Heart right ventricle (tissue), 16 donors: ENCODE results near the gene MYH14. TPM values are rescaled to one million over a fixed set of nuclear protein-coding genes. Genes with fewer than 3 reads are reported as not detected.

Source experiments
- ATAC-seq, 8 donors: fragments of 200-7000 bp; cut with Tn5 transposase; one replicate each; pipeline ENCODE4 v1.9.1; 2020; ENCODE audit warnings: mild to moderate bottlenecking in 8 of 8, moderate library complexity in 8 of 8, moderate number of reproducible peaks in 1 of 8
- DNase-seq, 2 donors: peaks; one replicate each; pipeline ENCODE4 v3.0.0-alpha.2; 2020
- H3K27ac ChIP-seq, 10 donors: fragments of 200-600 bp; sonication (generic) in 2 of 10; one replicate each; pipeline versions ENCODE4 v1.5.0 to v1.8.0; 2020 to 2022; ENCODE audit warnings: mild to moderate bottlenecking in 3 of 10
- H3K27me3 ChIP-seq, 7 donors: fragments of 200-600 bp; one replicate each; pipeline ENCODE4 v1.8.0; 2021 to 2022; ENCODE audit warnings: mild to moderate bottlenecking in 2 of 7
- H3K36me3 ChIP-seq, 9 donors: fragments of 200-600 bp; sonication (generic) in 1 of 9; one replicate each; pipeline versions ENCODE4 v1.5.0 to v1.8.0; 2020 to 2022; ENCODE audit warnings: mild to moderate bottlenecking in 2 of 9
- H3K4me1 ChIP-seq, 9 donors: fragments of 200-600 bp; sonication (generic) in 1 of 9; one replicate each; pipeline versions ENCODE4 v1.5.0 to v1.8.0; 2020 to 2022; ENCODE audit warnings: mild to moderate bottlenecking in 4 of 9
- H3K4me3 ChIP-seq, 10 donors: fragments of 200-600 bp; sonication (generic) in 2 of 10; one replicate each; pipeline versions ENCODE4 v1.5.0 to v1.8.0; 2020 to 2022; ENCODE audit warnings: mild to moderate bottlenecking in 7 of 10, moderate library complexity in 2 of 10
- H3K9me3 ChIP-seq, 11 donors: fragments of 200-600 bp in 10 of 11; sonication (generic) in 2 of 11; one replicate each; pipeline versions ENCODE4 v1.5.0 to v1.8.0; 2013 to 2022; ENCODE audit warnings: mild to moderate bottlenecking in 2 of 11, control low read depth in 1 of 11, moderate library complexity in 1 of 11
- CTCF ChIP-seq, 9 donors: fragments of 200-600 bp; sonication (generic) in 2 of 9; IDR thresholded peaks; one replicate each; pipeline versions ENCODE4 v1.5.0 to v1.8.0; 2021 to 2022; ENCODE audit warnings: antibody characterized with exemption in 9 of 9, mild to moderate bottlenecking in 5 of 9, moderate library complexity in 1 of 9
- WGBS, 2 donors: extraction: QIAGEN DNeasy Blood & Tissue Kit; methylation state at CpG; one replicate each; pipeline ENCODE4 v1.1.7; 2013; ENCODE audit warnings: inconsistent platforms in 1 of 2; 5-methylcytosine and 5-hydroxymethylcytosine counted together
- intact Hi-C, 10 donors: fragments of 100-400 bp; cut with DNase I; formaldehyde crosslinking; loops; one replicate each; pipeline versions ENCODE4 v1.11.1 to v1.14.2; 2022
- polyA plus RNA-seq, 2 donors: library from polyadenylated mRNA; stranded (reverse); fragments of 200-250 nt; gene quantifications; one replicate each; pipeline ENCODE4 v1.2.3, GENCODE V29; 2013
- total RNA-seq, 10 donors: library from RNA; stranded (reverse); fragmentation: NEBNext Ultra II Directional in 3 of 10; extraction: Animal tissue kit (Norgen Biotek cat#: 25700) in 3 of 10; gene quantifications; one replicate each; pipeline versions ENCODE4 v1.2.1 to v1.2.4, GENCODE V29; 2021 to 2023
- donor health status: Arrhythmogenic right ventricular cardiomyopathy.
- donor health status: ischemic (EF 13 %, LVEDD 7.1; RV severe dilation, severe dysfunction).
- donor health status: healthy with polysubstance abuse.
- donor health status: DM: no; HTN: yes; CAD: no.
- donor health status: DM: no; HTN: no; CAD: no.
- donor health status: ischemic (EF 25% LVEDD 6.9; RV normal size, moderate dysfunction).
- donor health status: ischemic (EF 25% LVEDD 5.7; RV mildly dilated, moderate dysfunction).
- donor health status: healthy.
- donor health status: DM: yes; HTN: yes; CAD: no.
- donor health status: Ischemic cardiomyopathy.
- donor health status: ischemic (EF 35%, LVEDD 5.7; RV mildly dilated, moderate dysfunction).
- donor health status: nonischemic (EF 11% LVEDD 7.7; RV severe dilation, severe dysfunction).
- donor health status: DM: yes; HTN: yes; CAD: no.
- donor health status: PGD.
- donor health status: ischemic (EF 29% LVEDD 5.4; RV normal size, mild dysfunction).
- donor health status: nonischemic (EF 23%, LVEDD 6.1; RV moderate dilation, normal function).

Gene MYH14
- total and polyA plus RNA-seq, 12 donors: 29.3 to 149 (median 102) TPM

GRCh38 chr19:50309396-50310125 lies 106.1 kb downstream of the MYH14 start:
- Histone ChIP-seq H3K4me3 (no peak overlapping the region), H3K36me3 (peaks cover 0 to 17% (median 0%) of the 10 kb centered on the region in 9 donors), H3K4me1 (peaks cover 0 to 8% (median 0%) of the 10 kb centered on the region in 9 donors), H3K9me3 (peaks cover 0 to 17% (median 0%) of the 10 kb centered on the region in 11 donors), H3K27ac (no peak overlapping the region), H3K27me3 (peaks cover 0 to 52% (median 40%) of the 10 kb centered on the region in 7 donors)
- ATAC-seq (no peak), DNase-seq (no peak)
- intact Hi-C loops: no loop called here
- WGBS, 2 donors: 61 to 68% methylated on average over 16 of the region's 16 CpGs
- TF ChIP-seq CTCF (IDR thresholded peaks at IDR 0.05): no peak

- Histone ChIP-seq H3K9me3 (peaks cover 0 to 17% (median 0%) of the 10 kb centered on the region in 11 donors), H3K4me3 (no peak overlapping the region), H3K27ac (no peak overlapping the region), H3K4me1 (peaks cover 0 to 8% (median 0%) of the 10 kb centered on the region in 9 donors), H3K36me3 (peaks cover 0 to 17% (median 0%) of the 10 kb centered on the region in 9 donors), H3K27me3 (peaks cover 0 to 65% (median 51%) of the 10 kb centered on the region in 7 donors)
- 47 to 51% methylated on average over 10 of the region's 10 CpGs for WGBS, 2 donors
- DNase-seq (no peak), ATAC-seq (no peak)
- no peak for TF ChIP-seq CTCF (IDR thresholded peaks at IDR 0.05)
- intact Hi-C loops: no loop called here
Measured at GRCh38 chr19:50310759-50311465, 107.5 kb downstream of the MYH14 start.

GRCh38 chr19:50311723-50312635 lies 108.6 kb downstream of the MYH14 start:
- intact Hi-C loops: no loop called here
- ATAC-seq: peak in 6 of 8 donors; percentile 9 to 66 (median 52)
- H3K36me3 ChIP-seq: peaks cover 0 to 15% (median 0%) of the 10 kb centered on the region in 9 donors
- TF ChIP-seq CTCF (IDR thresholded peaks at IDR 0.05): peak in 1 of 9 donors; percentile 4
- H3K4me1 ChIP-seq: peaks cover 0 to 8% (median 0%) of the 10 kb centered on the region in 9 donors
- peaks cover 0 to 74% (median 60%) of the 10 kb centered on the region in 7 donors for H3K27me3 ChIP-seq
- H3K9me3 ChIP-seq: peaks cover 0 to 16% (median 0%) of the 10 kb centered on the region in 11 donors
- no peak overlapping the region for H3K27ac ChIP-seq
- WGBS, 2 donors: 4 to 5% methylated on average over 31 to 42 of the region's 42 CpGs
- DNase-seq: no peak
- H3K4me3 ChIP-seq: peak overlapping the region in 5 of 10 donors; percentile 18 to 38 (median 27)
